T-helper 2 cell (primary cell): ENCODE measurements around the gene OR2V2.
"Not testable (repeated sequence)": the region's sequence is repeated elsewhere in the genome, so short reads cannot be mapped to it uniquely, and the experiment has no call there.

Source experiments
- DNase-seq, 5 experiments: peaks; one replicate each; pipeline versions ENCODE4 v3.0.0 to v3.0.0-alpha.2; 2012 to 2022

OR2V2 gene

GRCh38 chr5:181114844-181115778 is 32.3 kb upstream of the OR2V2 start:
- peak in 1 of 5 experiments; percentile 15 for DNase-seq

- DNase-seq: no peak
Observed at GRCh38 chr5:181118369-181118768, 29.0 kb upstream of the OR2V2 start.

GRCh38 chr5:181119105-181119504 is 28.3 kb upstream of the OR2V2 start:
- DNase-seq: no peak

GRCh38 chr5:181120306-181120705 is 27.1 kb upstream of the OR2V2 start:
- no peak for DNase-seq

- no peak for DNase-seq
Observed at GRCh38 chr5:181120761-181121160, 26.6 kb upstream of the OR2V2 start.

- DNase-seq: no peak
Observed at GRCh38 chr5:181121675-181122561, 25.5 kb upstream of the OR2V2 start.

DNA sequence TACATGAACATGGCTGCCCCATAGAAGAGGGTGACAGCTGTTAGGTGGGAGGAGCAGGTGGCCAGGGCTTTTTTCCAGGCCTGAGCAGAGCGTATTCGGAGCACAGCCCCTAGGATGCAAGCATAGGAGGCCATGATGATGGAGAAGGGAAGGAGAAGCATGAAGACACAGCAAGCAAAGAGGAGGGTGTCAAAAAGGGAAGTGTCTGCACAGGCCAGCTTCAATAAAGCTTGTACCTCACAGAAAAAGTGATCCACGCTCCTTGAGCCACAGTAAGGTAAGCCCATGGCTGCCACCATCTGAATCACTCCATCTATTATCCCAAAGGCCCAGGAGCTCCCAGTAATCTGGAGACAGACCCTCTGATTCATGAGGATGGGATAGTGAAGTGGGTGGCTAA is 22.9 kb upstream of the OR2V2 start:
- DNase-seq: no peak

DNA sequence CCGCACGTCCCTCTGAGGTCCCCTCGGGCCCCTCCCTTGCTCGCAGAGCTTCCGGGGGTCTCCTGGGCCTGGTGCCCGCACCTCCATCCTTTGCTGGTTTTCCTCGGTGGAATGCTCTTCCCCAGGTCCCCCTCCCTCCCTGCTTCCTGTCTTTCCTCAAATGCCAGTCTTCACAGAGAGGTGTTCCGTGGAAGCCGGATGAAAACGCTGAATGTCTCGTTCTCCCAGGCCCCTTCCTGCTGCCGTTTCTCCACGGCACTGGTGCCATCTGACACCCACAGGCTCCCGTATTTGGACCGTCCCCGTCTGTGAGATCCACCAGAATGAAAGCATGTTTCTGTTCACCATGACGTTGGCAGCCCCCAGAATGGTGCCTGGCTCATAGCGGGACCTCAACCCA is 20.5 kb upstream of the OR2V2 start:
- no peak for DNase-seq

DNA sequence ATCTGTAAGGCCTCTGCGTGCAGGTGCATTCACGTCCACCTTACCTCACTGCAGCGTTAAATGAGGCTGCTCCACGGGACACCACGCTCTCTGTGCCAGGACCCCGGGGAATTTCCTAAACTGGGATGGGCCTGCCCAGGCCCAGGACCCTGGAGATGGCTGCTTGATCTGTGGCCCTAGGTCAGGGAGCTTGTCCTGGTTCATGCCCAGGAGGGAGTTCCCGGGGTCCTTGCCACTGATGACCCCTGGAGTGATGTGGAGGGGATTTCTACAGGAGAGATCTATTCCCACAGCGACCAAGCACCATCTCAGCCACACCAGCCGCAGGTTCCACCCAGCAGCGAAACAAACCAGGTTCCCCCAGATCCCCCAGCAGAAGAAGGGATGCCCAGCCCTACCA is 19.9 kb upstream of the OR2V2 start:
- DNase-seq: no peak

DNA sequence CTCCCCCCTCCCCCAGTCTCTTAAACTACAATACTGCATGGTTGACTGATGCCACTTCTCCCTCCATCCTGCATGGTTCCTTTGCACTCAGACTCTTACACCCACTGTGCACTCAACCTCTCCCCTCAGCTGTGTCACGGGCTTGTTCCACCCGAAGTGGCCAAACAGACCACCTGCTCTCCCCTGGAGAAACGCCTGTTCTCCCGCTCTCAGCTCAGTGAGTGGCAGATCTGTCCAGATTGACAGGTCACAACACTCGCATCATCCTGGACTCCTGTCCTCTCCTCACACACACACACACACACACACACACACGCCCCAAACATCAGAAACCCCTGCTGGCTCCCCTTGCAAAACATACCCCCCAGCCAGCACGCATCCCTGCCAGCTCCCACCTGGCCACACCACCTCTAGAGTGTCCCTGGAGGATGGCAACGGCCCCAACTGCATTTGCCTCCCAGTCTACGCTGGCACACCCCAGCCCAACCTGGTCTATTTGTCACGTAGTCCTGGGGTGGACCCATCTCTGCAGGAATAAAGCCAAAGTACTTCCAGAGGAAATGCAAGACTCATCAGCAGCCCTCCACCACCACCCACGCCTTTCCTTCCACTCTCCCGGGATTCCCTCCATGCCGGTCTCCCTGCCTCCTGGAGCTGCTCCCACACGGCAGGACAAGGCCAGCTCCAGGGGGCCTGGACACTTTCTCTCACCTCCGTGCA is 19.3 kb upstream of the OR2V2 start:
- no peak for DNase-seq

GRCh38 chr5:181129601-181130000 is 17.8 kb upstream of the OR2V2 start:
- no peak for DNase-seq

- DNase-seq: not testable (repeated sequence)
Observed at GRCh38 chr5:181130081-181130480, 17.3 kb upstream of the OR2V2 start.

GRCh38 chr5:181130832-181131496 is 16.4 kb upstream of the OR2V2 start, which contains the start of gene OR2V1:
Gene OR2V1 (minus strand): TSS chr5:181131169. CDS start chr5:181125304, 5,865 bp downstream.
- DNase-seq: no peak

GRCh38 chr5:181131514-181131913 is 15.9 kb upstream of the OR2V2 start:
- DNase-seq: no peak

GRCh38 chr5:181133083-181133482 is 14.3 kb upstream of the OR2V2 start:
- DNase-seq: no peak

GRCh38 chr5:181133610-181134231 is 13.7 kb upstream of the OR2V2 start:
- no peak for DNase-seq

GRCh38 chr5:181134259-181134658 is 13.1 kb upstream of the OR2V2 start:
- DNase-seq: no peak

DNA sequence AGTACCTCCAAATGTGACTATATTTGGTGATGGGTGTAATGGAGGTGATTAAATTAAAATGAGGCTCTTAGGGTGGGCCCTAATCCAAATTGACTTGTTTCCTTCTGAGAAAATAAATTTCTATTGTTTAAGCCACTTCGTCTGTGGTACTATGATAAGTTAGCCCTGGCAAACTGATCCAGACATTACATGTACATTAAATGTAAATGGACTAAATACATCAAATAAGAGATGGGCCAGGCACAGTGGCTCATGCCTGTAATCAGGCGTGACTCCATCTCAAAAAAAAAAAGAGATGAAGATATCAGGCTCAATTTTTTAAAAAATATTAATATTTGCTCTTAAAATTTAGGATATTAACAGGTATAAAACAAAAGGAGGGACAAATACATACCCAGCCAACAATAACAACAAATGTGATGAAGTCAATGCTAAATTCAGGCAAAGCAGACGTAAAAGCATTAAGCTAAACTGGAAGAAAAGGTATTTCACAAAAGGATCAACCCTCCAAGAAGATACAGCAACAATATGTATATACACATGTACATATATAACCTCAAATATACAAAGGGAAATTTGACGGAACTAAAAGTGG is 10.9 kb upstream of the OR2V2 start:
- no peak for DNase-seq

DNA sequence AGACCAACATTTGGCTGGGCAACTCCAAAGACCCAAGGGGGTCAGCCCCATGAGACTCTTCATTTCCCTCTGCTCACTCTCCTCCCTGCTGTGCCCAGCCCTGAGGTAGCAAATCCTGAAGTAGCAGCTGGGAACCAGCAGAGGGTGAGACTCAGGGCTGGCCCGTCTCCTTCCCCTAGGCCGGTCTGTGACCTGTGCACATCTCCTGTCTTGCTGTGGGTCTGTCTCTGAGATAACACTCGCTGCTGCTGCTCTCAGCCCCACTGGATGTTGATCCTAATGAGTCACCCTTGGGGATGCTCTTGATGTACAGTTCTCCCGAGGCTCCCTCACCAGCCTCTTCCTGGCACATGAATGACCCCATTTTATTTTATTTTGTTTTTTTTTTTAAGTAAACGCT is 9.1 kb upstream of the OR2V2 start:
- DNase-seq: no peak

DNA sequence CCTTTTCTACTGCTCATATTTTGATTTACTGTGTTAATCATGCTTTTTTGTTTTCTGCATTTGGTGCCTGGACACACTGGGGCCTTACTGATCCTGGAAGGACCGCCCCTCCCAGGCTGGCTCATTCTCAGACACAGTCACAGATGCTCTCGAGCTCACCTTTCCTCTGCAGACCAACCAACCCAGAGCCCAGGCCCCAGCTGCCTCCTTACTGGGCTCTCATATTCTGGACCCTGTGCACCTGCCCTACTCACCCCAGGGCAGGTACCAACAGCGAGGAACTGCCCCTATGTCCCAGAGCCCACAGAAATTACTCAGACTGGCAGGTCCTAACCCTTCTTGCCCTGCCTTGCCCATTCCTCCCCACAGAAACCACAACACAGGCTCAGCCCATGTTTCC is 6.6 kb upstream of the OR2V2 start:
- DNase-seq: no peak

DNA sequence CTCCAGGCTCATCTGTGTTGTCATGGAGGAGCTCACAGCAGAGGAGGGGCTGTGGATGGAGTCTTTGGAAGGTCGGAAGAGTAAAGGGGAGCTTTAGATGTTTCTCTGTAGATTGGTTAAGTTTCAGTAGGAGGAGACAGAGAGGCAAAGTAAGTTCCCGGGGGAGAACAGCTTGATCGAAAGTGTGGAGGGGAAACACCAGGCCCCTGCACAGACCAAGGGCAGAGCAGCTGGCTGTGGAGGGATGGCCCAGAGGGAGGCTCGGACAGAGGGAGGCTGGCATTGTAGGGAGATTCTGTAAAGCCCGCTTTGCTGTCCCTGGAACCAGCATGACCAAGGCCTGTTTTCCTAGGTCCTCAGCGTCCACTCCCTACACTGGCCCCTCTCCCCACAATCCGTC is 5.3 kb upstream of the OR2V2 start:
- DNase-seq: no peak
